Measurements from ENCODE around the gene SLC35D3.
"Not testable (repeated sequence)": the region's sequence is repeated elsewhere in the genome, so short reads cannot be mapped to it uniquely, and the experiment has no call there.

SLC35D3 gene

GRCh38 chr6:136921936-136922684 is at the start of gene SLC35D3:
SLC35D3 (plus strand) TSS chr6:136922301; CDS start chr6:136922429, 128 bp downstream.
- DNase-seq (ENCODE audit: low spot score), result peak; percentile 66

GRCh38 chr6:136873748-136874147 is 48.4 kb upstream of the SLC35D3 start:
- no peak for DNase-seq (ENCODE audit: low spot score)

- DNase-seq (ENCODE audit: low spot score), result not testable (repeated sequence)
These were observed 45.6 kb upstream of the SLC35D3 start for GRCh38 chr6:136876469-136876868.

GRCh38 chr6:136880748-136881460 is 41.2 kb upstream of the SLC35D3 start:
- peak; percentile 15 for DNase-seq (ENCODE audit: low spot score)

- DNase-seq (ENCODE audit: low spot score), result no peak
These were observed 36.0 kb upstream of the SLC35D3 start for GRCh38 chr6:136886091-136886490.

GRCh38 chr6:136887953-136888352 is 34.1 kb upstream of the SLC35D3 start:
- no peak for DNase-seq (ENCODE audit: low spot score)

- DNase-seq (ENCODE audit: low spot score), result no peak
These were observed 32.6 kb upstream of the SLC35D3 start for GRCh38 chr6:136889271-136890193.

GRCh38 chr6:136890194-136890839 is 31.8 kb upstream of the SLC35D3 start:
- no peak for DNase-seq (ENCODE audit: low spot score)

GRCh38 chr6:136890986-136891385 is 31.1 kb upstream of the SLC35D3 start:
- no peak for DNase-seq (ENCODE audit: low spot score)

- no peak for DNase-seq (ENCODE audit: low spot score)
These were observed 28.9 kb upstream of the SLC35D3 start for GRCh38 chr6:136893187-136893586.

GRCh38 chr6:136895901-136896300 is 26.2 kb upstream of the SLC35D3 start:
- DNase-seq (ENCODE audit: low spot score), result no peak

- no peak for DNase-seq (ENCODE audit: low spot score)
These were observed 25.0 kb upstream of the SLC35D3 start for GRCh38 chr6:136897071-136897470.

GRCh38 chr6:136901212-136901784 is 20.8 kb upstream of the SLC35D3 start:
- no peak for DNase-seq (ENCODE audit: low spot score)

GRCh38 chr6:136904477-136904876 is 17.6 kb upstream of the SLC35D3 start:
- DNase-seq (ENCODE audit: low spot score), result not testable (repeated sequence)

- no peak for DNase-seq (ENCODE audit: low spot score)
These were observed 7.2 kb upstream of the SLC35D3 start for GRCh38 chr6:136914947-136915346.

- DNase-seq (ENCODE audit: low spot score), result no peak
These were observed 3.4 kb upstream of the SLC35D3 start for GRCh38 chr6:136918706-136919105.

GRCh38 chr6:136920216-136920615 is 1.9 kb upstream of the SLC35D3 start:
- DNase-seq (ENCODE audit: low spot score), result no peak

GRCh38 chr6:136920671-136921380 is 1.3 kb upstream of the SLC35D3 start:
- peak; percentile 21 for DNase-seq (ENCODE audit: low spot score)

- peak; percentile 60 for DNase-seq (ENCODE audit: low spot score)
These were observed 643 bp upstream of the SLC35D3 start for GRCh38 chr6:136921381-136921935.

GRCh38 chr6:136922685-136923006 is 545 bp downstream of the SLC35D3 start:
- DNase-seq (ENCODE audit: low spot score), result no peak
